SK-N-SH (cell line): ENCODE measurements around the gene FXYD7. TPM values are rescaled to one million over a fixed set of nuclear protein-coding genes. Genes with fewer than 3 reads are reported as not detected.

ENCODE experiments used
- CTCF ChIA-PET: fragments of 300-600, 350-600 bp; formaldehyde crosslinking; extraction: SDS; loops from one replicate; lab custom pipeline; 2021; lab: Yijun Ruan, JAX
- POLR2A ChIA-PET: fragments of 350-600 bp; sonication (Branson Sonifier 250); formaldehyde crosslinking; extraction: SDS; loops from one replicate; lab custom pipeline; 2020; ENCODE audit warnings: antibody characterized with exemption, inconsistent platforms; lab: Yijun Ruan, JAX
- DNase-seq: peaks from one replicate; pipeline ENCODE4 v3.0.0; 2012
- H2AFZ ChIP-seq: fragments of 200-600 bp; sonication (generic); 2 replicates; pipeline ENCODE4 v1.8.1; 2016; ENCODE audit warnings: antibody characterized with exemption, mild to moderate bottlenecking, low read depth
- H3F3A ChIP-seq: fragments of 200-600 bp; sonication (generic); replicated peaks from 2 replicates; pipeline ENCODE3; 2016; ENCODE audit warnings: antibody characterized with exemption, mild to moderate bottlenecking; ENCODE audit not compliant: insufficient read depth
- H3K27ac ChIP-seq, 2 experiments: fragments of 200-500 bp in 1 of 2; fragments of 200-600 bp in 1 of 2; sonication (Bioruptor generic) in 1 of 2; sonication (generic), shearing (Covaris generic) in 1 of 2; 2 replicates each; pipeline versions ENCODE4 v1.5.1 to v1.6.1; 2014 to 2016; ENCODE audit warnings: low read depth in 2 of 2, inconsistent platforms in 1 of 2, low read length in 1 of 2, mild to moderate bottlenecking in 1 of 2, mixed read lengths in 1 of 2
- H3K27me3 ChIP-seq: fragments of 200-600 bp; sonication (generic), shearing (Covaris generic); 2 replicates; pipeline ENCODE4 v1.6.1; 2016; ENCODE audit warnings: mixed run types; ENCODE audit not compliant: insufficient read depth
- H3K36me3 ChIP-seq, 2 experiments: fragments of 200-500 bp in 1 of 2; fragments of 200-600 bp in 1 of 2; sonication (Bioruptor generic) in 1 of 2; sonication (generic) in 1 of 2; replicated peaks in 1 of 2; 2 replicates each; pipeline versions ENCODE3 to v1.5.1; 2014 to 2016; ENCODE audit warnings: low read length in 1 of 2, mild to moderate bottlenecking in 1 of 2; ENCODE audit not compliant: insufficient read depth in 2 of 2, control insufficient read depth in 1 of 2
- H3K4me1 ChIP-seq, 2 experiments: fragments of 200-500 bp in 1 of 2; fragments of 200-600 bp in 1 of 2; sonication (Bioruptor generic) in 1 of 2; sonication (generic), shearing (Covaris generic) in 1 of 2; 2 replicates each; pipeline versions ENCODE4 v1.5.1 to v1.6.1; 2014 to 2016; ENCODE audit warnings: low read depth in 1 of 2, low read length in 1 of 2, mixed run types in 1 of 2; ENCODE audit not compliant: insufficient read depth in 2 of 2, control insufficient read depth in 1 of 2
- H3K4me2 ChIP-seq: fragments of 200-600 bp; sonication (generic), shearing (Covaris generic); 2 replicates; pipeline ENCODE4 v1.6.1; 2017; ENCODE audit warnings: mixed run types
- H3K4me3 ChIP-seq, 2 experiments: fragments of 200-500 bp in 1 of 2; fragments of 200-600 bp in 1 of 2; sonication (Bioruptor generic) in 1 of 2; sonication (generic), shearing (Covaris generic) in 1 of 2; 2 replicates each; pipeline versions ENCODE4 v1.5.1 to v1.8.1; 2014 to 2016; ENCODE audit warnings: low read depth in 2 of 2, inconsistent platforms in 1 of 2, low read length in 1 of 2, mild to moderate bottlenecking in 1 of 2, mixed read lengths in 1 of 2, moderate library complexity in 1 of 2
- H3K79me2 ChIP-seq: fragments of 200-600 bp; sonication (generic); 2 replicates; pipeline ENCODE4 v1.8.1; 2017; ENCODE audit warnings: mild to moderate bottlenecking; ENCODE audit not compliant: insufficient read depth
- H3K9ac ChIP-seq: fragments of 200-600 bp; sonication (generic); 2 replicates; pipeline ENCODE4 v1.6.1; 2017; ENCODE audit warnings: mixed run types
- H3K9me2 ChIP-seq: fragments of 200-600 bp; sonication (generic); 2 replicates; pipeline ENCODE4 v1.6.1; 2017; ENCODE audit warnings: mixed run types
- H3K9me3 ChIP-seq: fragments of 200-600 bp; sonication (generic); 2 replicates; pipeline ENCODE4 v1.6.1; 2017; ENCODE audit warnings: mixed run types, mild to moderate bottlenecking, moderate library complexity
- H4K20me1 ChIP-seq: fragments of 200-600 bp; sonication (generic); 2 replicates; pipeline ENCODE4 v1.6.1; 2017; ENCODE audit warnings: mild to moderate bottlenecking, mixed run types; ENCODE audit not compliant: insufficient read depth
- CHD2 ChIP-seq: fragments of 150-350 bp; IDR thresholded peaks from 2 replicates; pipeline ENCODE4 v1.6.1; 2018; ENCODE audit warnings: low read length; ENCODE audit not compliant: partially characterized antibody
- CTCF ChIP-seq: fragments of 200-600 bp; sonication (generic); IDR thresholded peaks from 2 replicates; pipeline ENCODE4 v1.6.1; 2017; ENCODE audit warnings: antibody characterized with exemption, mild to moderate bottlenecking, moderate library complexity
- EZH2phosphoT487 ChIP-seq: fragments of 200-600 bp; sonication (generic); IDR thresholded peaks from 2 replicates; pipeline ENCODE4 v1.6.1; 2017; ENCODE audit warnings: low read depth, mixed run types, mild to moderate bottlenecking, antibody characterized with exemption, moderate library complexity, borderline replicate concordance
- FOSL2 ChIP-seq: IDR thresholded peaks from 2 replicates; pipeline ENCODE4 v1.4.0; 2012; ENCODE audit warnings: low read depth, mild to moderate bottlenecking, moderate library complexity, borderline replicate concordance
- FOXJ3 ChIP-seq: sonication (generic); formaldehyde crosslinking; IDR thresholded peaks from 2 replicates; pipeline ENCODE4 v1.5.1; 2020; ENCODE audit warnings: mild to moderate bottlenecking, missing genetic modification reagents
- GATA2 ChIP-seq: sonication (generic); formaldehyde crosslinking; IDR thresholded peaks from 2 replicates; pipeline ENCODE4 v1.5.0; 2020; ENCODE audit warnings: mild to moderate bottlenecking, missing genetic modification reagents
- JUND ChIP-seq: IDR thresholded peaks from 2 replicates; pipeline ENCODE4 v1.4.0; 2012
- MXI1 ChIP-seq: IDR thresholded peaks from 2 replicates; pipeline ENCODE4 v1.6.1; 2012; ENCODE audit warnings: mild to moderate bottlenecking, low read depth, low read length, improper control_type of control experiment
- NFIC ChIP-seq: IDR thresholded peaks from 2 replicates; pipeline ENCODE4 v1.4.0; 2012; ENCODE audit warnings: borderline replicate concordance
- RCOR1 ChIP-seq: fragments of 150-350 bp; IDR thresholded peaks from 2 replicates; pipeline ENCODE4 v1.6.1; 2017; ENCODE audit warnings: antibody characterized with exemption, low read length
- RFX5 ChIP-seq: IDR thresholded peaks from 2 replicates; pipeline ENCODE4 v1.6.1; 2012; ENCODE audit warnings: mild to moderate bottlenecking, improper control_type of control experiment, low read length
- SMC3 ChIP-seq: IDR thresholded peaks from 2 replicates; pipeline ENCODE4 v1.6.1; 2012; ENCODE audit warnings: low read depth, low read length, improper control_type of control experiment
- TCF12 ChIP-seq: IDR thresholded peaks from 2 replicates; pipeline ENCODE4 v1.4.0; 2012
- USF1 ChIP-seq: IDR thresholded peaks from 2 replicates; pipeline ENCODE4 v1.4.0; 2012; ENCODE audit warnings: low read depth, borderline replicate concordance
- USF2 ChIP-seq: fragments of 150-350 bp; IDR thresholded peaks from 2 replicates; pipeline ENCODE4 v1.6.1; 2017; ENCODE audit warnings: antibody characterized with exemption, low read length, low read depth, borderline replicate concordance
- YY1 ChIP-seq: IDR thresholded peaks from 2 replicates; pipeline ENCODE4 v1.4.0; 2012; ENCODE audit warnings: low read depth, mild to moderate bottlenecking
- ZBTB33 ChIP-seq: IDR thresholded peaks from 2 replicates; pipeline ENCODE4 v1.4.0; 2012; ENCODE audit warnings: low read depth, borderline replicate concordance
- WGBS: methylation state at CpG from one replicate; pipeline ENCODE4 v1.1.6; 2017; ENCODE audit warnings: low lambda C conversion rate; 5-methylcytosine and 5-hydroxymethylcytosine counted together
- polyA plus RNA-seq, 3 experiments: library from polyadenylated mRNA; depleted of rRNA; stranded (reverse); fragments of >200 nt; gene quantifications; 2 replicates each; pipeline ENCODE4 v1.2.3, GENCODE V29; 2012
- TF ChIP-seq, protein P1 (sequence below): IDR thresholded peaks from 2 replicates; pipeline ENCODE4 v1.4.0; 2012; ENCODE audit warnings: low read depth
- TF ChIP-seq, protein P2 (sequence below): fragments of 150-350 bp; IDR thresholded peaks from 2 replicates; pipeline ENCODE4 v1.6.1; 2016; ENCODE audit warnings: mild to moderate bottlenecking, low read depth, low read length

FXYD7 gene
- polyA plus RNA-seq, 1 of the 3 experiments (the other 2 are of a cell fraction) = 0.44 TPM

DNA sequence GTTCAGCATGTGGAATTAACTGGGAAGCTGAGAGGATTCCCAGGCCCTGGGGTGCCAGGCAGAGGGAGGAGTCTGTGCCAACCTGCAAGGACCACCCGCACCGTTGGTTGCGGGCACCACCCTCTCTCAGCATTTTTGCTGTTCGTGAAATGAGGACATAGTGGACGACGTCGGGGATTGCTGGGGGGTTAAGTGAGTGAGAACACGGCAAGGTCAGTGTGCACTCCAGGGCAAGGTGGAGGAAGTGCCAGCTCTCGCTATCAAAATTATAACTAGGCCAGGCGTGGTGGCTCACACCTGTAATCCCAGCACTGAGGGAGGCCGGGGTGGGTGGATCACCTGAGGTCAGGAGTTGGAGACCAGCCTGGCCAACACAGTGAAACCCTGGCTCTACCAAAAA, 25.3 kb upstream of the FXYD7 start:
- Histone ChIP-seq H4K20me1 (no peaks in the 10 kb centered on the region), H3K4me1 (peaks cover 0 to 8% of the 10 kb centered on the region in 2 experiments; a peak in 1 of 4 replicates), H3K9me3 (no peaks in the 10 kb centered on the region), H3K36me3 (no peaks in the 10 kb centered on the region), H3K27me3 (no peaks in the 10 kb centered on the region; the same call in 1 of the 2 replicates), H3K9me2 (no peaks in the 10 kb centered on the region), H3K4me3 (no peak overlapping the region), H2AFZ (no peak overlapping the region), H3K4me2 (no peak overlapping the region), H3K79me2 (no peaks in the 10 kb centered on the region), H3K9ac (no peak overlapping the region), H3K27ac (no peak overlapping the region), H3F3A (no peaks in the 10 kb centered on the region)
- TF ChIP-seq NFIC (no peak), EZH2phosphoT487 (no peak), YY1 (no peak), USF2 (no peak), FOSL2 (no peak), RFX5 (no peak), FOXJ3 (no peak), MXI1 (no peak), USF1 (no peak), SMC3 (no peak), CTCF (no peak), TCF12 (no peak), CHD2 (no peak), ZBTB33 (no peak), RCOR1 (no peak), GATA2 (CRISPR knock-in tag) (no peak), JUND (no peak)
- TF ChIP-seq, protein P1, sequence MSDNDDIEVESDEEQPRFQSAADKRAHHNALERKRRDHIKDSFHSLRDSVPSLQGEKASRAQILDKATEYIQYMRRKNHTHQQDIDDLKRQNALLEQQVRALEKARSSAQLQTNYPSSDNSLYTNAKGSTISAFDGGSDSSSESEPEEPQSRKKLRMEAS = no peak
- TF ChIP-seq, protein P2, sequence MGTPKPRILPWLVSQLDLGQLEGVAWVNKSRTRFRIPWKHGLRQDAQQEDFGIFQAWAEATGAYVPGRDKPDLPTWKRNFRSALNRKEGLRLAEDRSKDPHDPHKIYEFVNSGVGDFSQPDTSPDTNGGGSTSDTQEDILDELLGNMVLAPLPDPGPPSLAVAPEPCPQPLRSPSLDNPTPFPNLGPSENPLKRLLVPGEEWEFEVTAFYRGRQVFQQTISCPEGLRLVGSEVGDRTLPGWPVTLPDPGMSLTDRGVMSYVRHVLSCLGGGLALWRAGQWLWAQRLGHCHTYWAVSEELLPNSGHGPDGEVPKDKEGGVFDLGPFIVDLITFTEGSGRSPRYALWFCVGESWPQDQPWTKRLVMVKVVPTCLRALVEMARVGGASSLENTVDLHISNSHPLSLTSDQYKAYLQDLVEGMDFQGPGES = no peak
- CTCF ChIA-PET = interaction anchor here (2.0 to 3.9 kb wide), 2 partner anchors 18 to 51 kb away, joined by 13 to 66 read pairs; partner anchors contain the start of genes FXYD1 and LGI4
- POLR2A ChIA-PET = no interaction called here
- WGBS = 82% methylated on average over 11 of the region's 11 CpGs
- no peak for DNase-seq
